Suprapubic skin (tissue), 4 donors: ENCODE results near the gene SOX13. TPM values are rescaled to one million over a fixed set of nuclear protein-coding genes. Genes with fewer than 3 reads are reported as not detected.

Experiments
- DNase-seq, 2 donors: peaks; one replicate each; pipeline ENCODE4 v3.0.0-alpha.2; 2019; ENCODE audit warnings: low spot score in 2 of 2
- H3K27ac ChIP-seq: fragments of 200-600 bp; sonication (generic); one replicate; pipeline ENCODE4 v1.5.1; 2019
- H3K27me3 ChIP-seq: fragments of 200-600 bp; sonication (generic); one replicate; pipeline ENCODE4 v1.5.1; 2019
- H3K36me3 ChIP-seq: fragments of 200-600 bp; sonication (generic); one replicate; pipeline ENCODE4 v1.5.1; 2019
- H3K4me1 ChIP-seq: fragments of 200-600 bp; sonication (generic); one replicate; pipeline ENCODE4 v1.5.1; 2019
- H3K4me3 ChIP-seq: fragments of 200-600 bp; sonication (generic); one replicate; pipeline ENCODE4 v1.5.1; 2019; ENCODE audit warnings: mild to moderate bottlenecking
- H3K9me3 ChIP-seq: fragments of 200-600 bp; sonication (generic); one replicate; pipeline ENCODE4 v1.5.1; 2019
- CTCF ChIP-seq, 2 donors: fragments of 200-600 bp in 1 of 2; fragments of 450-650 bp in 1 of 2; sonication (generic) in 1 of 2; IDR thresholded peaks; one replicate each; pipeline ENCODE4 v1.5.1; 2016 to 2019; ENCODE audit warnings: antibody characterized with exemption in 2 of 2, mild to moderate bottlenecking in 1 of 2, moderate library complexity in 1 of 2
- EP300 ChIP-seq: sonication (generic); formaldehyde crosslinking; IDR thresholded peaks from one replicate; pipeline ENCODE4 v1.6.1; 2017; ENCODE audit warnings: antibody characterized with exemption
- POLR2A ChIP-seq, 2 donors: fragments of 450-650 bp; IDR thresholded peaks; one replicate each; pipeline ENCODE4 v1.6.1; 2017; ENCODE audit warnings: antibody characterized with exemption in 2 of 2, mild to moderate bottlenecking in 2 of 2, moderate library complexity in 2 of 2
- POLR2AphosphoS5 ChIP-seq, 3 donors: sonication (generic); formaldehyde crosslinking; IDR thresholded peaks; one replicate each; pipeline ENCODE4 v1.6.1; 2017; ENCODE audit warnings: antibody characterized with exemption in 3 of 3
- WGBS: methylation state at CpG from one replicate; pipeline ENCODE4 v1.1.5; 2018; 5-methylcytosine and 5-hydroxymethylcytosine counted together
- total RNA-seq, 4 donors: library from RNA; depleted of rRNA; stranded (reverse); fragments of >200 nt; gene quantifications; one replicate each; pipeline ENCODE4 v1.1.0, GENCODE V29; 2016

Gene SOX13
- total RNA-seq, 4 donors from 2014 or later, result 10.1 to 20.6 (median 15.6) TPM

- DNase-seq, result no peak
- WGBS, result 92% methylated on average over 4 of the region's 4 CpGs
- Histone ChIP-seq H3K4me1 (peaks cover 20% of the 10 kb centered on the region), H3K9me3 (no peaks in the 10 kb centered on the region), H3K36me3 (peaks cover 29% of the 10 kb centered on the region), H3K27ac (peak overlapping the region; percentile 46), H3K4me3 (no peak overlapping the region), H3K27me3 (no peaks in the 10 kb centered on the region)
- no peak for TF ChIP-seq CTCF (IDR thresholded peaks at IDR 0.05)
Observed at GRCh38 chr1:204114606-204115005, 41.7 kb downstream of the SOX13 start.

GRCh38 chr1:204115116-204115515 is 42.2 kb downstream of the SOX13 start:
- H3K9me3 ChIP-seq, result no peaks in the 10 kb centered on the region
- H3K36me3 ChIP-seq, result peaks cover 34% of the 10 kb centered on the region
- H3K4me1 ChIP-seq, result peaks cover 20% of the 10 kb centered on the region
- WGBS, result 84% methylated on average over 4 of the region's 4 CpGs
- TF ChIP-seq CTCF (IDR thresholded peaks at IDR 0.05) (no peak), POLR2AphosphoS5 (IDR thresholded peaks at IDR 0.05) (no peak), EP300 (no peak), POLR2A (IDR thresholded peaks at IDR 0.05) (no peak)
- no peak overlapping the region for H3K27ac ChIP-seq
- DNase-seq, result no peak
- H3K4me3 ChIP-seq, result no peak overlapping the region
- H3K27me3 ChIP-seq, result no peaks in the 10 kb centered on the region

GRCh38 chr1:204116539-204116938 is 43.6 kb downstream of the SOX13 start:
- TF ChIP-seq EP300 (no peak), CTCF (IDR thresholded peaks at IDR 0.05) (no peak), POLR2AphosphoS5 (IDR thresholded peaks at IDR 0.05) (no peak), POLR2A (IDR thresholded peaks at IDR 0.05) (no peak)
- 69% methylated on average over 4 of the region's 4 CpGs for WGBS
- DNase-seq, result no peak
- Histone ChIP-seq H3K27me3 (no peaks in the 10 kb centered on the region), H3K4me1 (peaks cover 20% of the 10 kb centered on the region), H3K36me3 (peaks cover 40% of the 10 kb centered on the region), H3K9me3 (no peaks in the 10 kb centered on the region), H3K27ac (no peak overlapping the region), H3K4me3 (no peak overlapping the region)

GRCh38 chr1:204121840-204122555 is 49.1 kb downstream of the SOX13 start:
- H3K4me3 ChIP-seq, result no peak overlapping the region
- H3K4me1 ChIP-seq, result peaks cover 11% of the 10 kb centered on the region
- no peaks in the 10 kb centered on the region for H3K27me3 ChIP-seq
- no peak overlapping the region for H3K27ac ChIP-seq
- H3K9me3 ChIP-seq, result no peaks in the 10 kb centered on the region
- WGBS, result 83% methylated on average over 10 of the region's 17 CpGs
- TF ChIP-seq POLR2A (IDR thresholded peaks at IDR 0.05) (no peak), EP300 (no peak), CTCF (IDR thresholded peaks at IDR 0.05) (no peak), POLR2AphosphoS5 (IDR thresholded peaks at IDR 0.05) (no peak)
- no peak for DNase-seq
- H3K36me3 ChIP-seq, result peaks cover 78% of the 10 kb centered on the region

- DNase-seq, result no peak
- no peaks in the 10 kb centered on the region for H3K9me3 ChIP-seq
- WGBS, result 84% methylated on average over 9 of the region's 9 CpGs
- H3K36me3 ChIP-seq, result peaks cover 66% of the 10 kb centered on the region
- H3K27me3 ChIP-seq, result no peaks in the 10 kb centered on the region
- H3K27ac ChIP-seq, result no peak overlapping the region
- H3K4me1 ChIP-seq, result peaks cover 24% of the 10 kb centered on the region
- no peak for TF ChIP-seq EP300
- TF ChIP-seq CTCF (IDR thresholded peaks at IDR 0.05), result peak in 1 of 2 donors; percentile 17
- no peak for TF ChIP-seq POLR2AphosphoS5 (IDR thresholded peaks at IDR 0.05)
- no peak for TF ChIP-seq POLR2A (IDR thresholded peaks at IDR 0.05)
- H3K4me3 ChIP-seq, result no peak overlapping the region
Observed at GRCh38 chr1:204123376-204123775, 50.5 kb downstream of the SOX13 start.
